GM19025 (cell line): ENCODE measurements around the gene RAB36.
"Not testable (repeated sequence)": the region's sequence is repeated elsewhere in the genome, so short reads cannot be mapped to it uniquely, and the experiment has no call there.

ENCODE experiments used
- ATAC-seq: cut with Tn5 transposase; IDR thresholded peaks from one replicate; pipeline ENCODE4 v1.9.1; 2021; ENCODE audit warnings: mild to moderate bottlenecking, low read depth, moderate library complexity; ENCODE audit not compliant: unreplicated experiment

RAB36 gene

GRCh38 chr22:23132376-23133091, 12.7 kb upstream of the RAB36 start:
- ATAC-seq, result no peak

DNA sequence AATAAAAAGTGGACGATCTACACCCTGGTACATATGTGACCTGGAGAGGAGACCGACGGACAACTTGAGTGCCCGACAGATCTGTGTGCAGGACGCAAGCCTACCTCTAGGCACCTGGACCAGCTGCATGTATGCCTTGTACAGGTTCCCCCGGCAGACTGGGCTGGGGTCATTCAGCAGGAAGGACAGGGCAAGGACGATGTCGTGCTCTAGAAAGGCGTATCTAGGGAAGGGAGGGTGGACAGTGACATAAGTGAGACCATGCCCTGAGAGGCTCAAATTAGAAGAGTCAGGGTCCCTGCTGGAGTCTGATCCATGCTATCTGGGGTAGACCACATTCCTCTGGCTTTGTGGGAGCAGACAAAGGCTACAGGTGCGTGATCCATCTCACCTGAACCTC, 11.4 kb upstream of the RAB36 start:
- no peak for ATAC-seq

DNA sequence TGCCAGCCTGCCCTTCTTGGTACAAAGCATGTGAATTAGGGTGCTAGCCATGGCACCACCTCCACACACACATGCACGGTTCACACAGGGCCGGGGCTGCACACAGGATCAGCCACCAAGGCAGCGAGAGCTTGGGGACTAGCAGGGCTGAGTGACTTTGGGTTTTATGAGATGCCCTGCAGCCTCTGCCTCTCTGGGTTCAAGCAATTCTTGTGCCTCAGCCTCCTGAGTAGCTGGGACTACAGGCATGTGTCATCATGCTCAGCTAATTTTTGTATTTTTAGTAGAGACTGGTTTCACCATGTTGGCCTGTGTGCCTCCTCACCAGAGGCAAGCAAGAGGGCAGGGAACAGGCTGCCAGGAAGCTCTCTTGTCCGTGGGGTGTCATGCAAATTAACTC, 8.3 kb upstream of the RAB36 start:
- ATAC-seq, result not testable (repeated sequence)

DNA sequence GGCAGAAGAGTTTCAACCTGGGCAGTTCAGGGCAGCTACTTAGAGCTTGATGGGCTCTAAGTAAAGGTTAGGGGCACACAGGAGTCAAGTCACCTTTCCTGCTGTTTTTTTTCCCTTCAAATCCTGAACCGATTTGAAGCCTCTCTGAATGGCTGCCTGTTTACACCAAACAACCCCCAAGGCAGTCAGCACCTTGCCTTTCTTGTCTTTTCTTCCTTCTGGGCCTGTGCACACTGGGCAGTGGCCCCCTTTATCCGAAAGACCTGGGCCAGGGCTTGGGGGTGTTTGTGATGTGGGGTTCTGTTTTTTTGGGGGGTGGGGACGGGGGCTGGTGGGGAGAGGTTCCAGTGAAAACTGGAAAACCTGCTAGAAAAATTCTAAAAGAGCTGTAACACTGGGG, 7.8 kb upstream of the RAB36 start:
- no peak for ATAC-seq

DNA sequence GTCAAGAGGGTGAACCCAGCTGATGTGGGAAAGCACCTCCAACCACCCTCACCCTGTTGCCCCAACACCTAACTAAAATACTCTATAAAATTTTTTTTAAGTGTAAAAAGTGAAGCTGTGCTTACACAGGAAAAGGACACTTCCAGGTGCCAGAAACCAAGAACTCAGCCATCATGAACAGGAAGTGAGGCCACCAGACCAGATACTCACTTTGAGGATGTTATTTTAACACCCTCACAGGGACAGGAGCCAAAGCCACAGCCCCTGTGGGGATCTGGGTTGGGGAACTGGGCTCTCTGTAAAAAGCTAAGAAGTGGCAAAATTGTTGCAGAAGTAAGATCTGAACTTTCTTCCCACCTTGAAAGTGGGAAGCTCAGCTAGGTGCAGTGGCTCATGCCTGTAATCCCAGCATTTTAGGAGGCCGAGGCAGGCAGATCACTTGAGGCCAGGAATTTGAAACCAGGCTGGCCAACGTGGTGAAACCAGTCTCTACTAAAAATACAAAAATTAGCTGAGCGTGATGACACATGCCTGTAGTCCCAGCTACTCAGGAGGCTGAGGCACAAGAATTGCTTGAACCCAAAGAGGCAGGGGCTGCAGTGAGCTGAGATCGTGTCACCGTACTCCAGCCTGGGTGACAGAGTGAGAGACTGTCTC, 7.2 kb upstream of the RAB36 start:
- peak; percentile 40 for ATAC-seq

DNA sequence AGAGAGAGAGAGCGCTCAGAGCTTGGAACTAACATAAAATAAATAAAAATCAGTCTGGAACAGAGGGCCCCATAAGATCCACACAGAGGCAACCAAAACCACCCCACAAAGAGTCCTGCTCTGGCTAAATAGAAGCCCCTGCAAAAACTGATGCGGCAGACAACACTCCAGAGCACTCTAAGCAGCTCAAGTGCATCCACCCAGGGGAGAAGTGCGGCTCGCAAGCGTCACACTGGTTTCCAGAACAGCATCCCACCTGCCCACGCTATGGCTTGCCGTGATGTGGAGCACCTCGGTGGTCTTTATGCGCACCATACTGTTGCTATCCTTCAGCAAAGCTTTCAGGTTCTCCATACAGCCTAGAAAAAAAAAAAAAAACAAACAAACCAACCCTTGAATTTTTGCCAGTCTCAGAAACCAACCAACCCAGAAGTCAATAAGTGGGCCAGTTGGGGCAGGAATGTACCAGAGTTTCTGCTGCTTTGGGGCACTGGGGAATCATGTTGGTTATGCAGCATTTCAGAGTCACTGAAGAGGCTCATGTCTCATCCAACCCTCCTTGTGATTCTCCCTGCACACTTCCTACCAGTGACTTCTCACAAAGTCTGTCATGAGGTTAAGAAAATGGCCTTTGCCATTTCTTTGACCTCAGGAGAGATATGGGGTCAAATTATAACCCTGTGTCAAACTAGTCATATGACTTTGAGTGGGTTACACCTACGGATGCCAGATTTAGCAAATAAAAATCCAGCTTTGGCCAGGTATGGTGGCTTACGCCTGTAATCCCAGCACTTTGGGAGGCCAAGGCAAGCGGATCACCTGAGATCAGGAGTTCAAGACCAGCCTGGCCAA, 6.5 kb upstream of the RAB36 start:
- ATAC-seq, result no peak

DNA sequence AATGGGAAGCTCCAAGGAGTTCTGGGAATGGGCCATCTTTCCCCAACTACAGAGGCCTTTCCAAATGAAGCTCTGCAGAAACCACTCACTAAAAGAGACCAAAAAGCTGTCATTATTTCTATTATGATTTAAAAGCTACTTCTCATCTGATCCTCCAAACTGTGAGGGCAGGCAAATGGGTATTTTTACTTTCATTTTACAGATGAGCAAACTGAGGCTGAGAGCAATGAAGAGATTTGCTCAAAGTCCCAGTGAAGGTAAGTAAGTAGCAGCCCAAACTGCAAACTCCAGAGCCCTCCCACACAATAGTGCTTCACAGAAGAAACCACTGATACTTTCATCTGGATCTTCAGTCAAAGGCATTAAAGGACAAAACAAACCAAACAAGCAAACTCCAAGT, 4.9 kb upstream of the RAB36 start:
- no peak for ATAC-seq

DNA sequence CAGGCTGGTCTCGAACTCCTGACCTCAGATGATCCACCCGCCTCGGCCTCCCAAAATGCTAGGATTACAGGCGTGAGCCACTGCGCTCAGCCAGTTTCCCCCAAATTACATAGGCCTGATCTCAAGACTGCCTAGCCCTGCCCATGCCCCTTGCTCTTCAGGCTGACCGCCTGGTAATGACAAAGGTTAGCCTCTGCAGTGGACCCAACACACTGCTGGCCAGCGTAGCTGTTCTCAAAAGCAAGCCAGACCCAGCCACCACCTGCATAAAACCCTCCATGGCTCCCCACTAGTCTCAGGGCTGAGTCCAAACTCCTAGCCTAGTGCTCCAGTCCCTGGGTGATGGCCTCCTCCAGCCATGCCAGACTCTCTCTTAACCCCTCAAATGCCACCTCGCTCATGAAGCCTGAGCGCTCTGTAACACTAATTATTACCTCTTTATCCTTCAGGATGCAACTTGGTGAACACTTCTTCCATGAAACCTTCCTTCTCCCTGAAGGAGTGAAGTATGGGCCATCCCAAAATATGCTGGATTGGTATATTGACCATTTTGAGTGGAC, 2.7 kb upstream of the RAB36 start:
- no peak for ATAC-seq

DNA sequence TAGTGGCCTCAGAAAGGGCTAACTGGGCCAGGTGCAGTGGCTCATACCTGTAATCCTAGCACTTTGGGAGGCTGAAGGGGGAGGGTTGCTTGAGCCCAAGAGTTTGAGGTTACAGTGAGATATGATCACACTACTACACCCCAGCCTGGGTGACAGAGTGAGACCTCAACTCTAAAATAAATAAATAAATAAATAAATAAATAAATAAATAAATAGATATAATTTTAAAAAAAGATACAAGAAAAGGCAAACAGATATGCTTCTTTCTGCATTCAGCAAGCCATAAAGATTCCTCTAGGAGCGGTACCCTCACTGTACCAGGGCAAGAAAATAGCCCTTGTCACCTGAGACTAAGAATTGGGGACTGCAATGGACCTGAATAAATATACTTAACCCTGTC, 2.2 kb upstream of the RAB36 start:
- no peak for ATAC-seq

- ATAC-seq, result no peak
Measured at GRCh38 chr22:23144432-23144831, 845 bp upstream of the RAB36 start.

GRCh38 chr22:23145878-23146470, 697 bp downstream of the RAB36 start:
- ATAC-seq, result no peak

GRCh38 chr22:23146478-23147205, 1.4 kb downstream of the RAB36 start:
- ATAC-seq, result no peak

DNA sequence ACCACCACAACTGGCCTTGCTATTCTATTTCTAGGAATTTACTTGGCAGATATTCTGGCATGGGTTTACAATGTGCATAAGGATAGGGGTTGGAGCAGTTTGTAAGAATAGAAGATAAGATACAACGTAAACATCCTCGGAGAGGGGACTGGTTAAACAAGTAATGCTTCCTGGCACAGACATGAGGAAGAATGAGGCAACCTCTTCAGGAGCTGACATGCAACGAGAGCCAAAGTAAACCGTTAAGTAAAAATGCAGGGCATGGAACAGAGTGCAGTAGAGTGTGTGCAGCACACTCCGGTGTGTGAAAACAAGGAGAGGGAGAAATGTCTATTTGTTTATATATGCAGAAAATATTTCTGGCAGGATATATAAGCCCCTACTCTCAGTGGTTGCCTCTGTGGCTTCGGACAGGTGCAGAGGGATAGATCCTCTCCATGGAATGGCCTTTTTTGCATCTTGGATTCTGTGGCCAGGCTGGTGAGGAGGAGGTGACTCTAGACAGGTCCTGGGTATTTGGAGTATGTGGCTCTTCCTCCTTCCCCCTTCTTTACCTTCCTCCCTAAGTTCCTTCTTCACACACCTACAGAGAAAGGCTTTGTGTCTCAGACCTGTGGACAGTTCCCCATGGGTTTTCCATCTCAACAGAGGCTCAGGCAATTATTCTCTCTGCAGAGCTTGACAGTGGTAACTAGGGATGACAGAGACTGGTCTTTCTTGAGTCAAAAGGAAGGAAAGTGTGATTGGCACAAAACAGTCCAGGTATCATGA, 2.5 kb downstream of the RAB36 start:
- ATAC-seq, result no peak

DNA sequence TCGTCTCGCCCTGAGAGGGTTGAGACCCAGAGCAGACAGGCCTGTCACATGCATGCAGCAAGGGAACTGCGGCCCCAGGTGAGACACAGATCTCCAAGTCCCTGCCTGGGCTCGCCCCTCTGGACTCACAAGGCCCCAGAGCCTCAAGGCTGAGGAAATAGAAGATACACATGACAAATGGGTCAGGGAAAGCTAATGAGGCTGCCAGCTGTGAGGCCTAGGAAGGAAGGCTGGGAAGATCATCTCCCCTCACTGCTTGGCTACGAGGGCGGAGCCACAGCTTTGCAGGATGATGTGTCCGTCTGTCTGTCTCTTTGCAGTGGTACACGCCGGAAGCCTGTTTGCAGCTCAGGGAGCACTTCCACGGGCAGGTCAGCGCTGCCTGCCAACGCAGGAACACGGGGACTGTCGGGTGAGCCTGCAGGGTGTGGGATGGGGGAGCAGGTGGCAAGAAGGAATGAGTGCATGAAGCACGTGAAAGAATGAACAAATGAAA, 4.5 kb downstream of the RAB36 start:
- no peak for ATAC-seq

GRCh38 chr22:23150762-23151161, 5.5 kb downstream of the RAB36 start:
- ATAC-seq, result no peak

DNA sequence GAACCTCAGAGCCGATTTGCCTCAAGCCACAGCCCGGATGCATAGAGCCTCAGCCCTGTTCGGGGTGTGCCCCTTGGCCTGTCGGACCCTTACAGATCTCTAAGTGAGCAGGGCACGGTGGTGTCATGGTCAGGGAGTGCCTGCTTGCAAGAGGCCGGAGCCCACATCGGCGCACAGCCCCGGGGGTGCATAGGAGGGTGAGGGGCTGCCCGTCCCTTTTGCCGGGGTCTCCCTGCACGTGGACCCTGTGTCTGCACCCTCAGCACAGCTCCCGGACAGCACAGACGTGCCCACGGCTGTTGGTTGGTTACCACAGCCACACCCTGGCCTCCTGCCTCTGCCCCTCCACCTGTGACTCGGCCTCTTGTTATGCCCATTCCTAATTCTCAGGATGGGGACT, 6.5 kb downstream of the RAB36 start:
- no peak for ATAC-seq

DNA sequence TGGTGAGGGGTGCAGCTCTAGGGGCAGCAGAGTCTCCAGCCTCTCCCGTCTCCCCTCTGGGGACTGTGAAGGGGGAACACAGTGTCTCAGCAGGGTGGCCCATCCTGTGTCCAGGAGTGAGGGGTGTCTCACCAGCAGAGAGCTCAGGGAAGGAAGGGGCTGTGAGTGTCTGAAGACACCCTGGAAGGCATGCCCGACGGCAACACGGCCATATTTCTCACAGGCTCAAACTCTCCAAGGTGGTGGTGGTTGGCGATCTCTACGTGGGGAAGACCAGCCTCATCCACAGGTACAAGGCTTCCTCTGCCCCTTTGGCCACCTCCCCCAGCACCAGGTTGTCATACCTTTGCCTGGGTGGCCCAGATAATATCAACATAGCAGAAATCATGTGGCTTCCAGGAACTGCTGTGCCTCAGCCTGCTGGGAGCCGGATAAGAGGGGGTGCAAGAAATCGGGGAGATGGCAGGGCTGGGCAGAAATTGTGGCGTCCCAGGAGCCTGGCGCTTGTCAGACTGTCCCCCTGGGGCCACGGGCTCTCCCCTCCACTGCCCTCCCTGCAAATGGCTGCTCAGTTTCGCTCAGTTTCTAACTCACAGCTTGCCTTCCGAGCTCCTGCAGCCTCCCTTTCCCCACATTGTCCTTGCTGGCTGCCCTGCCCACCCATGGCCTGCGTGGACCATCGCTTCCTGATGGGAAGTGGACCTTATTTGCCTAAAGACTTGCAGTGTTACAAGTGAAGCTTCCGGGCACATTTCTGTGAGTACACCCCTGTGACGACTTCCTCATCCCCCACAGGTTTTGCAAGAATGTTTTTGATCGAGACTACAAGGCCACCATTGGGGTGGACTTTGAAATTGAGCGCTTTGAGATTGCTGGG, 7.2 kb downstream of the RAB36 start:
- ATAC-seq, result no peak

DNA sequence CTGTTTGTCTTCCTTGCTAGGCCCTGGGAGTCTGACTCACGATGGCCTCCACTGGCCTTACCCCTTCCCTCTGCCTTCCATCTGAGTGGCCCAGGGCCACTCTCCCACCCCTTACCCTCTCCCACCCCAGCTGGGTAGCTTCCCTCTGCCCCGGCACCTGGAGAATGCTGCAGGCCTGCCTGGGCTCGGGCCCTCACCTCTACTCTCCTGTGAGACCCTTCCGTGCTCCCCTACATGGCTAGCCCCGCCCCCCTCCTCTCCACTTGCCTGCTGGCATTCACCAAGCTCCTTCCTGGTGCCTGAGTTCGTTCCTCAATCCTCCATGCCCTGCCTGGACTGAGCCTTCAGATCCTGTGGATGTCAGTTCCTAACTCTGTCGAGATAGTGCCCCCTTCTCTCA, 8.7 kb downstream of the RAB36 start:
- ATAC-seq, result no peak
